ENCODE results near the gene HUS1.
"Not testable (repeated sequence)": the region's sequence is repeated elsewhere in the genome, so short reads cannot be mapped to it uniquely, and the experiment has no call there.

Gene HUS1

GRCh38 chr7:47988496-47989386 is 9.3 kb upstream of the HUS1 start:
- TF ChIP-seq, protein P1, sequence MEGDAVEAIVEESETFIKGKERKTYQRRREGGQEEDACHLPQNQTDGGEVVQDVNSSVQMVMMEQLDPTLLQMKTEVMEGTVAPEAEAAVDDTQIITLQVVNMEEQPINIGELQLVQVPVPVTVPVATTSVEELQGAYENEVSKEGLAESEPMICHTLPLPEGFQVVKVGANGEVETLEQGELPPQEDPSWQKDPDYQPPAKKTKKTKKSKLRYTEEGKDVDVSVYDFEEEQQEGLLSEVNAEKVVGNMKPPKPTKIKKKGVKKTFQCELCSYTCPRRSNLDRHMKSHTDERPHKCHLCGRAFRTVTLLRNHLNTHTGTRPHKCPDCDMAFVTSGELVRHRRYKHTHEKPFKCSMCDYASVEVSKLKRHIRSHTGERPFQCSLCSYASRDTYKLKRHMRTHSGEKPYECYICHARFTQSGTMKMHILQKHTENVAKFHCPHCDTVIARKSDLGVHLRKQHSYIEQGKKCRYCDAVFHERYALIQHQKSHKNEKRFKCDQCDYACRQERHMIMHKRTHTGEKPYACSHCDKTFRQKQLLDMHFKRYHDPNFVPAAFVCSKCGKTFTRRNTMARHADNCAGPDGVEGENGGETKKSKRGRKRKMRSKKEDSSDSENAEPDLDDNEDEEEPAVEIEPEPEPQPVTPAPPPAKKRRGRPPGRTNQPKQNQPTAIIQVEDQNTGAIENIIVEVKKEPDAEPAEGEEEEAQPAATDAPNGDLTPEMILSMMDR (IDR thresholded peaks at IDR 0.05; ENCODE audit: insufficient read depth, low read length, missing control alignments) = peak; percentile 49
- CTCF ChIA-PET = interaction anchor here (0.9 to 7.9 kb wide), 22 partner anchors 9 to 169 kb away, joined by 3 to 320 read pairs (median 4); partner anchors contain the start of genes HUS1 and SUN3
- no peak overlapping the region for H3K4me3 ChIP-seq (ENCODE audit: low read depth, low read length)
- DNase-seq (ENCODE audit: low read depth, low spot score) = no peak
- POLR2A ChIA-PET = no interaction called here

DNA sequence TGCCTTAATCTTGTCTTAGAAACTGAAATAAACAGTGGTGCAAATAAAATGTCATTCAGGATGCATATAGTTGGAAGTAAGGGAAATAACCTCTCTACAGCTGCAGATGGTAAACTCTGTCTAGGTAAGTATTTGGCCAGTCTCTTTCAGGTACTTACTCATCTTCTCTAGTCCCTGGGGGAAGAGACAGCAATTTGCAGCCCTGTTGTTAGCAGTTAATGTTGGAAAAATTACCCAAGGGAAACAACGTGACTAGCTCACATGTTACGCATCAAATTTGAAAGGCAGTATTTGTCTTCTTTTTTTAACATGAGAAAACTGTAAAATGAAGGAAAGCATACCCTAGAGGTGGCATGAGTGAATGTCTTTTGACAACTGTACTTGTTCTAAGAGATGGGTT is 3.2 kb upstream of the HUS1 start:
- ChIA-PET POLR2A (no interaction called here), CTCF (interaction anchor here (1.1 to 2.7 kb wide), 7 partner anchors 9 to 175 kb away, joined by 3 to 14 read pairs (median 6); no protein-coding TSS in a partner anchor)
- DNase-seq (ENCODE audit: low read depth, low spot score) = no peak
- TF ChIP-seq, protein P1 (IDR thresholded peaks at IDR 0.05; ENCODE audit: insufficient read depth, low read length, missing control alignments) = no peak
- no peak overlapping the region for H3K4me3 ChIP-seq (ENCODE audit: low read depth, low read length)

DNA sequence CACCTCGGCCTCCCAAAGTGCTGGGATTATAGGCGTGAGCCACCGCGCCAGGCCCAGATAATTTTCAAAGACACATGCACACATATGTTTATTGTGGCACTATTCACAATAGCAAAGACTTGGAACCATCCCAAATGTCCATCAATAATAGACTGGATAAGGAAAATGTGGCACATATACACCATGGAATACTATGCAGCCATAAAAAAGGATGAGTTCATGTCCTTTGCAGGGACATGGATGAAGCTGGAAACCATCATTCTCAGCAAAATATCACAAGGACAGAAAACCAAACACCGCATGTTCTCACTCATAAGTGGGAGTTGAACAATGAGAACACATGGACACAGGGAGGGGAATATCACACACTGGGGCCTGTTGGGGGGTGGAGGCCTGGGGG is 1.2 kb upstream of the HUS1 start:
- POLR2A ChIA-PET; DNase-seq (ENCODE audit: low read depth, low spot score); H3K4me3 ChIP-seq (ENCODE audit: low read depth, low read length): not testable (repeated sequence)
- CTCF ChIA-PET = interaction anchor here (1.4 to 2.4 kb wide), 2 partner anchors 11 to 12 kb away, joined by 3 to 11 read pairs; no protein-coding TSS in a partner anchor

- H3K4me3 ChIP-seq (ENCODE audit: low read depth, low read length) = peak overlapping the region; percentile 78
- ChIA-PET POLR2A (interaction anchor here (0.5 kb wide), 1 partner anchor 173 kb away, joined by 3 read pairs; no protein-coding TSS in a partner anchor), CTCF (interaction anchor here (0.7 to 2.4 kb wide), 5 partner anchors 8 to 175 kb away, joined by 3 to 11 read pairs (median 3); no protein-coding TSS in a partner anchor)
- TF ChIP-seq, protein P1 (IDR thresholded peaks at IDR 0.05; ENCODE audit: insufficient read depth, low read length, missing control alignments) = no peak
- DNase-seq (ENCODE audit: low read depth, low spot score) = no peak
Measured at GRCh38 chr7:47979832-47980181, 392 bp upstream of the HUS1 start.

- DNase-seq (ENCODE audit: low read depth, low spot score) = no peak
- peak overlapping the region; percentile 78 for H3K4me3 ChIP-seq (ENCODE audit: low read depth, low read length)
- ChIA-PET CTCF (interaction anchor here (1.2 to 2.1 kb wide), 8 partner anchors 9 to 179 kb away, joined by 3 to 18 read pairs (median 10); no protein-coding TSS in a partner anchor), POLR2A (no interaction called here)
- TF ChIP-seq, protein P1 (IDR thresholded peaks at IDR 0.05; ENCODE audit: insufficient read depth, low read length, missing control alignments) = no peak
Measured at GRCh38 chr7:47978790-47979144, 648 bp downstream of the HUS1 start.

- POLR2A ChIA-PET = no interaction called here
- DNase-seq (ENCODE audit: low read depth, low spot score) = no peak
- TF ChIP-seq, protein P1 (IDR thresholded peaks at IDR 0.05; ENCODE audit: insufficient read depth, low read length, missing control alignments) = no peak
- CTCF ChIA-PET = interaction anchor here (0.9 to 16.1 kb wide), 6 partner anchors 13 to 137 kb away, joined by 3 to 286 read pairs (median 4); partner anchors contain the start of genes C7orf57 and PKD1L1
- H3K4me3 ChIP-seq (ENCODE audit: low read depth, low read length) = no peak overlapping the region
Measured at GRCh38 chr7:47973739-47974138, 5.7 kb downstream of the HUS1 start.

Measured in AG04449 (cell line).